AG04449 (cell line): ENCODE results near the gene KHDRBS1.

Experiments
- CTCF ChIA-PET: fragments of 350-600 bp; formaldehyde crosslinking; extraction: SDS; loops from one replicate; lab custom pipeline; 2021; ENCODE audit warnings: antibody characterized with exemption; lab: Yijun Ruan, JAX
- POLR2A ChIA-PET: fragments of 400-600, 350-600 bp; formaldehyde crosslinking; extraction: SDS; loops from one replicate; lab custom pipeline; 2020; ENCODE audit warnings: antibody characterized with exemption, inconsistent platforms; lab: Yijun Ruan, JAX
- DNase-seq: peaks from one replicate; pipeline ENCODE4 v3.0.0-alpha.2; 2010; ENCODE audit warnings: low read depth, low spot score
- H3K4me3 ChIP-seq: 2 replicates; pipeline ENCODE4 v1.5.1; 2011; ENCODE audit warnings: low read depth, mild to moderate bottlenecking, control low read depth, low read length
- CTCF ChIP-seq: IDR thresholded peaks from one replicate; pipeline ENCODE4 v1.5.1; 2011; ENCODE audit warnings: mild to moderate bottlenecking, moderate library complexity, low read length, control low read depth, inconsistent platforms; ENCODE audit not compliant: insufficient read depth; ENCODE audit errors: missing control alignments

Gene KHDRBS1

GRCh38 chr1:32031578-32032274 is 18.1 kb downstream of the KHDRBS1 start:
- no peak for TF ChIP-seq CTCF
- no peak overlapping the region for H3K4me3 ChIP-seq
- POLR2A ChIA-PET = no interaction called here
- CTCF ChIA-PET = interaction anchor here (1.0 kb wide), 1 partner anchor 77 kb away, joined by 3 read pairs; no protein-coding TSS in a partner anchor
- DNase-seq = peak; percentile 36

GRCh38 chr1:32032275-32032615 is 18.6 kb downstream of the KHDRBS1 start:
- POLR2A ChIA-PET = no interaction called here

GRCh38 chr1:32035119-32035518 is 21.5 kb downstream of the KHDRBS1 start:
- POLR2A ChIA-PET = interaction anchor here (0.7 kb wide), 1 partner anchor 170 kb away, joined by 3 read pairs; the partner anchor contains the start of gene IQCC

More at GRCh38 chr1:32032275-32032615, 18.6 kb downstream of the KHDRBS1 start:
- TF ChIP-seq CTCF = no peak
- no peak for DNase-seq
- no peak overlapping the region for H3K4me3 ChIP-seq
- CTCF ChIA-PET = interaction anchor here (1.0 to 2.4 kb wide), 4 partner anchors 10 to 83 kb away, joined by 3 to 10 read pairs (median 3); no protein-coding TSS in a partner anchor

GRCh38 chr1:32040711-32041110 is 27.0 kb downstream of the KHDRBS1 start:
- no peak for TF ChIP-seq CTCF
- ChIA-PET POLR2A (no interaction called here), CTCF (interaction anchor here (1.4 to 2.3 kb wide), 3 partner anchors 14 to 37 kb away, joined by 3 to 8 read pairs (median 7); no protein-coding TSS in a partner anchor)
- H3K4me3 ChIP-seq = no peak overlapping the region
- DNase-seq = no peak

More at GRCh38 chr1:32035119-32035518, 21.5 kb downstream of the KHDRBS1 start:
- TF ChIP-seq CTCF = no peak
- CTCF ChIA-PET = interaction anchor here (0.6 to 1.4 kb wide), 6 partner anchors 9 to 19 kb away, joined by 3 read pairs; no protein-coding TSS in a partner anchor
- DNase-seq = no peak
- H3K4me3 ChIP-seq = no peak overlapping the region

- CTCF ChIA-PET = interaction anchor here (3.0 kb wide), 1 partner anchor 9 kb away, joined by 10 read pairs; no protein-coding TSS in a partner anchor
- no peak overlapping the region for H3K4me3 ChIP-seq
- POLR2A ChIA-PET = no interaction called here
Measured at GRCh38 chr1:32042330-32042729, 28.7 kb downstream of the KHDRBS1 start.

More at GRCh38 chr1:32042330-32042729, 28.7 kb downstream of the KHDRBS1 start:
- no peak for TF ChIP-seq CTCF
- no peak for DNase-seq
